Coronary artery (tissue), 2 donors: ENCODE measurements around the gene RIN3.
A peak's percentile ranks its signal among the peaks of the same experiment; 100 is the strongest.

Experiments used
- DNase-seq: peaks from one replicate; pipeline ENCODE4 v3.0.0-alpha.2; 2017; ENCODE audit warnings: low spot score
- H3K27ac ChIP-seq, 2 donors: fragments of 200-600 bp; sonication (generic); one replicate each; pipeline ENCODE4 v1.5.1; 2016 to 2019
- H3K4me3 ChIP-seq: fragments of 200-600 bp; sonication (generic); 2 replicates; pipeline ENCODE4 v1.5.1; 2016; ENCODE audit warnings: mild to moderate bottlenecking, moderate library complexity
- CTCF ChIP-seq: fragments of 200-600 bp; sonication (generic); IDR thresholded peaks from one replicate; pipeline ENCODE4 v1.5.1; 2019; ENCODE audit warnings: antibody characterized with exemption

The RIN3 gene

GRCh38 chr14:92515546-92516343 is 2.2 kb downstream of the RIN3 start:
- peak overlapping the region; percentile 85 for H3K4me3 ChIP-seq
- peak; percentile 54 for DNase-seq
- no peak for TF ChIP-seq CTCF

GRCh38 chr14:92516344-92516965 is 2.9 kb downstream of the RIN3 start:
- no peak for DNase-seq
- H3K27ac ChIP-seq: no peak overlapping the region
- TF ChIP-seq CTCF: no peak

More at GRCh38 chr14:92515546-92516343, 2.2 kb downstream of the RIN3 start:
- peak overlapping the region; percentile 87 to 91 for H3K27ac ChIP-seq

GRCh38 chr14:92516966-92517506 is 3.5 kb downstream of the RIN3 start:
- DNase-seq: no peak
- Histone ChIP-seq H3K4me3 (no peak overlapping the region), H3K27ac (no peak overlapping the region)
- TF ChIP-seq CTCF: no peak

More at GRCh38 chr14:92516344-92516965, 2.9 kb downstream of the RIN3 start:
- H3K4me3 ChIP-seq: no peak overlapping the region

GRCh38 chr14:92517761-92518160 is 4.2 kb downstream of the RIN3 start:
- DNase-seq: no peak
- no peak for TF ChIP-seq CTCF
- Histone ChIP-seq H3K27ac (no peak overlapping the region), H3K4me3 (no peak overlapping the region)

- Histone ChIP-seq H3K4me3 (no peak overlapping the region), H3K27ac (peak overlapping the region in 1 of 2 donors; percentile 12)
- no peak for DNase-seq
- TF ChIP-seq CTCF: no peak
These were observed 5.9 kb downstream of the RIN3 start for GRCh38 chr14:92519246-92520101.

GRCh38 chr14:92520102-92521057 is 6.8 kb downstream of the RIN3 start:
- no peak for DNase-seq
- TF ChIP-seq CTCF: no peak
- Histone ChIP-seq H3K27ac (no peak overlapping the region), H3K4me3 (no peak overlapping the region)
